Prostate gland (tissue), 2 donors: ENCODE measurements around the gene TSG101.

Experiments
- CTCF ChIP-seq, 4 experiments: fragments of 200-600 bp in 2 of 4; fragments of 450-650 bp in 2 of 4; sonication (generic) in 2 of 4; IDR thresholded peaks; 1 replicate in 3 of 4; 2 replicates in 1 of 4; pipeline ENCODE4 v1.5.1; 2016 to 2019; ENCODE audit warnings: antibody characterized with exemption in 4 of 4, mild to moderate bottlenecking in 2 of 4, moderate library complexity in 2 of 4
- POLR2A ChIP-seq: fragments of 450-650 bp; IDR thresholded peaks from one replicate; pipeline ENCODE4 v1.6.1; 2016; ENCODE audit warnings: antibody characterized with exemption, mild to moderate bottlenecking

- TF ChIP-seq POLR2A: no peak
- TF ChIP-seq CTCF (IDR thresholded peaks at IDR 0.05): no peak
These were observed 34.8 kb downstream of the TSG101 start for GRCh38 chr11:18491924-18492323.
